Activated CD4-positive, alpha-beta memory T cell treated with anti-CD3 and anti-CD28 coated beads for 36 hours (primary cell): Measurements from ENCODE around the gene DFFB. TPM values are rescaled to one million over a fixed set of nuclear protein-coding genes. Genes with fewer than 3 reads are reported as not detected.
"Not testable (repeated sequence)": the region's sequence is repeated elsewhere in the genome, so short reads cannot be mapped to it uniquely, and the experiment has no call there.

Experiments
- CTCF ChIA-PET: fragments of 350-600 bp; sonication (Branson Sonifier 250); formaldehyde crosslinking; loops from one replicate; lab custom pipeline; 2021; ENCODE audit warnings: antibody characterized with exemption, inconsistent platforms; lab: Charles Lee
- POLR2A ChIA-PET: fragments of 350-600 bp; sonication (Branson Sonifier 250); formaldehyde crosslinking; loops from one replicate; lab custom pipeline; 2021; ENCODE audit warnings: antibody characterized with exemption; lab: Charles Lee
- DNase-seq: peaks from one replicate; pipeline ENCODE4 v3.0.0-alpha.2; 2020
- H3K27ac Mint-ChIP-seq: one replicate; pipeline ENCODE4 v1.8.0; 2021; ENCODE audit warnings: mixed read lengths
- H3K27me3 Mint-ChIP-seq: one replicate; pipeline ENCODE4 v1.8.0; 2021; ENCODE audit warnings: mixed read lengths
- H3K36me3 Mint-ChIP-seq: one replicate; pipeline ENCODE4 v1.8.0; 2021; ENCODE audit warnings: mixed read lengths
- H3K4me1 Mint-ChIP-seq: one replicate; pipeline ENCODE4 v1.8.0; 2021; ENCODE audit warnings: low read depth, mixed read lengths
- H3K4me3 Mint-ChIP-seq: one replicate; pipeline ENCODE4 v1.8.0; 2021; ENCODE audit warnings: mild to moderate bottlenecking, mixed read lengths
- H3K9me3 Mint-ChIP-seq: one replicate; pipeline ENCODE4 v1.8.0; 2021; ENCODE audit warnings: mixed read lengths
- intact Hi-C: fragments of 100-400 bp; cut with micrococcal nuclease; formaldehyde crosslinking; loops from one replicate; pipeline ENCODE4 v1.15.1; 2023
- total RNA-seq, 2 experiments: library from RNA; stranded (reverse); gene quantifications; one replicate each; pipeline ENCODE4 v1.2.3, GENCODE V29; 2021

Gene DFFB
- total RNA-seq, 2 experiments from 2014 or later = 7.5 to 8.3 TPM

GRCh38 chr1:3917761-3918160 is 60.5 kb downstream of the DFFB start:
- Mint-ChIP-seq H3K9me3 (no peaks in the 10 kb centered on the region), H3K4me1 (peaks cover 5% of the 10 kb centered on the region), H3K27me3 (peaks cover 3% of the 10 kb centered on the region), H3K36me3 (no peaks in the 10 kb centered on the region), H3K4me3 (no peak overlapping the region), H3K27ac (no peak overlapping the region)
- CTCF ChIA-PET = no interaction called here
- POLR2A ChIA-PET = no interaction called here
- intact Hi-C loops = no loop called here
- DNase-seq = no peak

DNA sequence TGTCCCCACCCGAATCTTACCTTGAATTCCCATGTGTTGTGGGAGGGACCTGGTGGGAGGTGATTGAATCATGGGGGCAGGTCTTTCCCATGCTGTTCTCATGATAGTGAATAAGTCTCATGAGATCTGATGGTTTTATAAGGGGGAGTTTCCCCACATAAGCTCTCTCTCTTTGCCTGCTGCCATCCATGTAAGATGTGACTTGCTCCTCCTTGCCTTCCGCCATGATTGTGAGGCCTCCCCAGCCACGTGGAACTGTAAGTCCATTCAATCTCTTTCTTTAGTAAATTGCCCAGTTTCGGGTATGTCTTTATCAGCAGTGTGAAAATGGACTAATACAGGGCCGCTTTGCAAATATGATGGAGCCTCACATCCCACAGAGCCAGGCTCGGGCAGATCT is 61.1 kb downstream of the DFFB start:
- DNase-seq, H3K9me3 Mint-ChIP-seq, CTCF ChIA-PET, H3K36me3 Mint-ChIP-seq, H3K4me1 Mint-ChIP-seq, H3K27me3 Mint-ChIP-seq, H3K27ac Mint-ChIP-seq, intact Hi-C loops, POLR2A ChIA-PET, H3K4me3 Mint-ChIP-seq: not testable (repeated sequence)

DNA sequence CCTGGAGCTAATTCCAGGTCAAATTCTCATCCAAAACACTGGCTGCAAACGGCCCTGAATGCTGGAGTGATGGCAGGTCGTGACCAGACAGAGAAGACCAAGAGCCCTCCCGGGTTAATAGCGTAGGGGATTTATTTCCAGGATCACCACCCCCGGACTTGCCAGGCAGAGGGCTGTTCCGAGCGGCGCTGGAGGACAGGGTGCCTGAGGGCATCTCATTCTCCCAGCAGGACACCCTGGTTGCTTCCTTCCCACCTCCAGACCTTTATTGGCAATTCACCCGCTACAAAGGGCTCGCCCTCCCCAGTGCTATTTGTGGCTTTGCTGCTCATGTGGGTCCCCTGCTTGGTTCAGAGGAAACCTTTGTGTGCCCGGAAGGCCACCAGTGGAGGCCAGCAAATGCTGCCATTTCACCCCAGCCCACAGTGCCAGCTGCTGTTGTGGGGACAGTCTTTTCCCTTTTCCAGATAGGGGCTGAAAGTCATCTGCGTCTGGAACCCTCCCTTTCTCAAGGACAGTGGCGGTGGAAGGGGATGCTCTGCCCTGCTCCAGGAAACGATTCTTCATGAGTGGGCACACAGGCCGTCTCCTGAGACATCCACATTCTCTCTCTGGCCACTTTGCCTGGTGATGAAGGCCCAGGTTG is 61.8 kb downstream of the DFFB start:
- DNase-seq = no peak
- H3K27ac Mint-ChIP-seq = no peak overlapping the region
- POLR2A ChIA-PET = no interaction called here
- peaks cover 7% of the 10 kb centered on the region for H3K4me1 Mint-ChIP-seq
- H3K27me3 Mint-ChIP-seq = peaks cover 4% of the 10 kb centered on the region
- intact Hi-C loops = no loop called here
- no peak overlapping the region for H3K4me3 Mint-ChIP-seq
- CTCF ChIA-PET = no interaction called here
- H3K36me3 Mint-ChIP-seq = no peaks in the 10 kb centered on the region
- no peaks in the 10 kb centered on the region for H3K9me3 Mint-ChIP-seq

GRCh38 chr1:3919706-3920105 is 62.4 kb downstream of the DFFB start:
- CTCF ChIA-PET = no interaction called here
- Mint-ChIP-seq H3K36me3 (no peaks in the 10 kb centered on the region), H3K4me1 (peaks cover 7% of the 10 kb centered on the region), H3K9me3 (no peaks in the 10 kb centered on the region), H3K27me3 (peaks cover 4% of the 10 kb centered on the region), H3K4me3 (no peak overlapping the region), H3K27ac (no peak overlapping the region)
- no peak for DNase-seq
- POLR2A ChIA-PET = no interaction called here
- intact Hi-C loops = no loop called here

GRCh38 chr1:3921765-3922164 is 64.5 kb downstream of the DFFB start:
- H3K9me3 Mint-ChIP-seq = no peaks in the 10 kb centered on the region
- intact Hi-C loops = loop anchor here (1.0 kb wide), 1 partner anchor 19 kb away; no protein-coding TSS in a partner anchor
- no peaks in the 10 kb centered on the region for H3K36me3 Mint-ChIP-seq
- no peak overlapping the region for H3K4me3 Mint-ChIP-seq
- no peak overlapping the region for H3K27ac Mint-ChIP-seq
- DNase-seq = no peak
- ChIA-PET POLR2A (no interaction called here), CTCF (no interaction called here)
- peaks cover 11% of the 10 kb centered on the region for H3K27me3 Mint-ChIP-seq
- peaks cover 7% of the 10 kb centered on the region for H3K4me1 Mint-ChIP-seq

- Mint-ChIP-seq H3K36me3 (no peaks in the 10 kb centered on the region), H3K27me3 (peaks cover 11% of the 10 kb centered on the region), H3K9me3 (no peaks in the 10 kb centered on the region), H3K27ac (peak overlapping the region; percentile 1), H3K4me3 (no peak overlapping the region), H3K4me1 (peaks cover 7% of the 10 kb centered on the region)
- intact Hi-C loops = loop anchor here (1.0 kb wide), 1 partner anchor 20 kb away; no protein-coding TSS in a partner anchor
- DNase-seq = peak; percentile 36
- ChIA-PET POLR2A (no interaction called here), CTCF (no interaction called here)
These were observed 65.0 kb downstream of the DFFB start for GRCh38 chr1:3922201-3922725.

- DNase-seq = no peak
- CTCF ChIA-PET = no interaction called here
- Mint-ChIP-seq H3K9me3 (no peaks in the 10 kb centered on the region), H3K4me1 (peaks cover 7% of the 10 kb centered on the region), H3K36me3 (no peaks in the 10 kb centered on the region), H3K4me3 (no peak overlapping the region), H3K27me3 (peaks cover 11% of the 10 kb centered on the region), H3K27ac (peak overlapping the region; percentile 1)
- intact Hi-C loops = loop anchor here (1.0 kb wide), 1 partner anchor 21 kb away; no protein-coding TSS in a partner anchor
- POLR2A ChIA-PET = no interaction called here
These were observed 65.6 kb downstream of the DFFB start for GRCh38 chr1:3922851-3923250.

- ChIA-PET CTCF (no interaction called here), POLR2A (no interaction called here)
- Mint-ChIP-seq H3K9me3 (no peaks in the 10 kb centered on the region), H3K27me3 (peaks cover 8% of the 10 kb centered on the region), H3K4me1 (peaks cover 7% of the 10 kb centered on the region), H3K27ac (no peak overlapping the region), H3K36me3 (no peaks in the 10 kb centered on the region), H3K4me3 (no peak overlapping the region)
- intact Hi-C loops = no loop called here
- no peak for DNase-seq
These were observed 66.3 kb downstream of the DFFB start for GRCh38 chr1:3923378-3924185.

DNA sequence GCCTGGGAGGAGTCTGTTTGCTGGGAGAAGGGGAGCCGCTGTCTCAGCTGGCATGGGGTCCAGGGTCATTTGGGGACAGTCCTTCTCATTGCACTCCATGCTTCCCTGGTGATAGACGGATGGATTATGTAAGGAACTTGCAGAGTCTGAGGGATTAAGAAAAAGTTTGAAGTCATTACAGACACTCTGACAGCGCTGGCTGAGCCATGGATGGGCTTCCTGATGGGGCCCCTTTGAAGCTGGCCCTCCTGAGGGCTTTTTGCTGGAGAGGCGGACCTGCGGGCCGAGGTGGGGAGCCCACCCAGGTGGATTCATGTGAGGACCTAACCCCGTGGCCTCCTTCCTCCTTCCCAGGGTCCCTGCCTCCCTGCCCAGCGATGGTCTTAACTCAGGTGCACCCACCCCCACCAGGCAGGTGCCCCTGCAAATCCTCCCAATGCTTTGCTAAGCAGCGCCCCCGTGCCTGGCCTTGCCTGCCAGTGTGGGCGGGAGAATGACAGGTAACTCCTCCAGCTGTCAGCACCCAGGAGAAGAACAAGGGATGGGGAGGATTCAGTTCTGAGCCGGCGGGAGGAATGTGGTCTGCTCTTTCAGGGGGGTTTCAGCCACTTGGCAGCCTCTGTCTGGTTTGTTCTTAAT is 67.0 kb downstream of the DFFB start:
- Mint-ChIP-seq H3K4me3 (no peak overlapping the region), H3K27me3 (peaks cover 8% of the 10 kb centered on the region), H3K4me1 (peaks cover 7% of the 10 kb centered on the region), H3K36me3 (no peaks in the 10 kb centered on the region), H3K27ac (no peak overlapping the region), H3K9me3 (no peaks in the 10 kb centered on the region)
- POLR2A ChIA-PET = no interaction called here
- CTCF ChIA-PET = no interaction called here
- intact Hi-C loops = no loop called here
- no peak for DNase-seq

- Mint-ChIP-seq H3K9me3 (no peaks in the 10 kb centered on the region), H3K36me3 (no peaks in the 10 kb centered on the region), H3K27ac (no peak overlapping the region), H3K27me3 (peaks cover 8% of the 10 kb centered on the region), H3K4me1 (peaks cover 7% of the 10 kb centered on the region), H3K4me3 (no peak overlapping the region)
- no peak for DNase-seq
- intact Hi-C loops = no loop called here
- CTCF ChIA-PET = interaction anchor here (0.6 kb wide), 1 partner anchor 26 kb away, joined by 3 read pairs; no protein-coding TSS in a partner anchor
- POLR2A ChIA-PET = no interaction called here
These were observed 67.5 kb downstream of the DFFB start for GRCh38 chr1:3924825-3925220.

- CTCF ChIA-PET = interaction anchor here (0.6 kb wide), 1 partner anchor 27 kb away, joined by 3 read pairs; no protein-coding TSS in a partner anchor
- Mint-ChIP-seq H3K4me3 (no peak overlapping the region), H3K27ac (no peak overlapping the region), H3K4me1 (peaks cover 7% of the 10 kb centered on the region), H3K36me3 (no peaks in the 10 kb centered on the region), H3K27me3 (peaks cover 8% of the 10 kb centered on the region), H3K9me3 (peaks cover 3% of the 10 kb centered on the region)
- intact Hi-C loops = no loop called here
- DNase-seq = no peak
- POLR2A ChIA-PET = no interaction called here
These were observed 68.0 kb downstream of the DFFB start for GRCh38 chr1:3925256-3925655.

DNA sequence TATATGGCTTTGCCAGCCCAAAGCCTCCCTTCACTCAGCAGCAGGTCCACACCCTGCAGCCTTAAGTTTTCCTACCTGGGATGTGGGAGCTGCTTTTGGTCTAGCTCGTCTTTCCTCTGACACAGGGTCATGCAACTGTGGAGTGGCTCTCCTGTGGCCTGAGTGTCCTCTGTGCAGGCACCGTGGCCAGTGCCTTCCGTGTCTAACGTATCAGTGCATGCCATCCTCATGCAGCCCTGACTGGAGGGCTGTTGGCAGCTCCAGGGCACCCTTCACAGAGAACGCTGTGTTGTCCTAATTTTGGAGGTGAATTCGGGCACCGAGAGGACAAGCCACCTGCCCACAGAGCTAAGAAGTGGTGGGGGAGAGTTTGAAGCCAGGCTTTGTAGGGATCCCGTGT is 68.5 kb downstream of the DFFB start:
- H3K4me3 Mint-ChIP-seq = no peak overlapping the region
- no peak for DNase-seq
- peaks cover 7% of the 10 kb centered on the region for H3K4me1 Mint-ChIP-seq
- CTCF ChIA-PET = interaction anchor here (0.6 kb wide), 1 partner anchor 27 kb away, joined by 3 read pairs; no protein-coding TSS in a partner anchor
- intact Hi-C loops = no loop called here
- no peaks in the 10 kb centered on the region for H3K36me3 Mint-ChIP-seq
- POLR2A ChIA-PET = no interaction called here
- no peak overlapping the region for H3K27ac Mint-ChIP-seq
- H3K27me3 Mint-ChIP-seq = peaks cover 8% of the 10 kb centered on the region
- H3K9me3 Mint-ChIP-seq = peaks cover 6% of the 10 kb centered on the region
